K562 (cell line): Measurements from ENCODE around the gene NAA38. TPM values are rescaled to one million over a fixed set of nuclear protein-coding genes. Genes with fewer than 3 reads are reported as not detected.
A peak's percentile ranks its signal among the peaks of the same experiment; 100 is the strongest.

Source experiments
- ATF1 ChIP-seq, 2 experiments: fragments of 450-650 bp in 1 of 2; IDR thresholded peaks; 2 replicates each; pipeline ENCODE4 v1.6.1; 2016; ENCODE audit warnings: missing compliant biosample characterization in 1 of 2, missing genetic modification characterization in 1 of 2
- ATF7 ChIP-seq: fragments of 450-650 bp; IDR thresholded peaks from 2 replicates; pipeline ENCODE4 v1.7.1; 2014; ENCODE audit warnings: mild to moderate bottlenecking, moderate library complexity
- CBFA2T2 ChIP-seq: fragments of 450-650 bp; conservative IDR thresholded peaks from 2 replicates; pipeline ENCODE4 v1.6.1; 2017; ENCODE audit warnings: mild to moderate bottlenecking
- ETV5 ChIP-seq: sonication (generic); formaldehyde crosslinking; IDR thresholded peaks from 2 replicates; pipeline ENCODE4 v1.4.0; 2020; ENCODE audit warnings: low read depth, mild to moderate bottlenecking, missing genetic modification reagents
- GABPB2 ChIP-seq: fragments of 250-450 bp; sonication (Bioruptor Pico); conservative IDR thresholded peaks from 2 replicates; pipeline ENCODE4 v1.5.1; 2021; ENCODE audit warnings: mild to moderate bottlenecking
- GTF2A2 ChIP-seq: IDR thresholded peaks from 2 replicates; pipeline ENCODE4 v1.6.1; 2016; ENCODE audit warnings: mild to moderate bottlenecking, missing genetic modification characterization, missing compliant biosample characterization
- JUND ChIP-seq, 2 experiments: IDR thresholded peaks; 2 replicates in 1 of 2; 3 replicates in 1 of 2; pipeline ENCODE4 v1.6.1; 2011; ENCODE audit warnings: borderline replicate concordance in 2 of 2, low read depth in 2 of 2, low read length in 2 of 2, improper control_type of control experiment in 1 of 2, missing biosample characterization in 1 of 2, missing genetic modification characterization in 1 of 2, missing genetic modification reagents in 1 of 2
- PHF20 ChIP-seq: fragments of 450-650 bp; IDR thresholded peaks from 2 replicates; pipeline ENCODE4 v1.6.1; 2018; ENCODE audit not compliant: partially characterized antibody
- PHTF2 ChIP-seq: fragments of 250-450 bp; sonication (Bioruptor Pico); IDR thresholded peaks from 2 replicates; pipeline ENCODE4 v1.5.0; 2021; ENCODE audit warnings: mild to moderate bottlenecking
- POU5F1 ChIP-seq: fragments of 150-350 bp; IDR thresholded peaks from 2 replicates; pipeline ENCODE4 v1.6.1; 2014; ENCODE audit warnings: borderline replicate concordance, low read length, low read depth, mild to moderate bottlenecking; ENCODE audit not compliant: partially characterized antibody
- RAD51 ChIP-seq: fragments of 450-650 bp; IDR thresholded peaks from 2 replicates; pipeline ENCODE4 v1.7.1; 2016; ENCODE audit warnings: low read depth, mild to moderate bottlenecking, borderline replicate concordance
- RB1 ChIP-seq: fragments of 450-650 bp; IDR thresholded peaks from 2 replicates; pipeline ENCODE4 v1.6.1; 2017; ENCODE audit warnings: low read depth, mild to moderate bottlenecking
- RBBP5 ChIP-seq: fragments of 200-600 bp; sonication (generic); IDR thresholded peaks from 2 replicates; pipeline ENCODE4 v1.6.1; 2012; ENCODE audit warnings: borderline replicate concordance, mild to moderate bottlenecking, low read length, control low read depth, inconsistent platforms; ENCODE audit not compliant: insufficient read depth, poor library complexity, severe bottlenecking
- RBFOX2 ChIP-seq: fragments of 200-400 bp; formaldehyde crosslinking; IDR thresholded peaks from 2 replicates; pipeline ENCODE4 v1.6.1; 2017; ENCODE audit warnings: low read depth, mild to moderate bottlenecking, low read length, moderate library complexity
- SRSF3 ChIP-seq: fragments of 200-400 bp; formaldehyde crosslinking; IDR thresholded peaks from 2 replicates; pipeline ENCODE4 v1.6.1; 2016; ENCODE audit warnings: mild to moderate bottlenecking, low read length, moderate library complexity; ENCODE audit not compliant: insufficient read depth
- TAF1 ChIP-seq: IDR thresholded peaks from 2 replicates; pipeline ENCODE4 v1.6.1; 2011; ENCODE audit warnings: mild to moderate bottlenecking, low read length, moderate library complexity; ENCODE audit not compliant: insufficient read depth, control insufficient read depth, severe bottlenecking; ENCODE audit errors: extremely low read depth
- YY1 ChIP-seq, 3 experiments: IDR thresholded peaks; 2 replicates each; pipeline ENCODE4 v1.6.1; 2011; ENCODE audit warnings: low read length in 2 of 3, mild to moderate bottlenecking in 2 of 3, moderate library complexity in 2 of 3, borderline replicate concordance in 1 of 3, control low read depth in 1 of 3, low read depth in 1 of 3; ENCODE audit not compliant: insufficient read depth in 3 of 3, insufficient replicate concordance in 2 of 3, control insufficient read depth in 1 of 3, insufficient read length in 1 of 3; ENCODE audit errors: extremely low read depth in 1 of 3
- ZEB2 ChIP-seq: fragments of 450-650 bp; IDR thresholded peaks from 2 replicates; pipeline ENCODE4 v1.6.1; 2016
- ZNF780A ChIP-seq: fragments of 250-450 bp; sonication (Bioruptor Pico); IDR thresholded peaks from 2 replicates; pipeline ENCODE4 v1.5.0; 2021; ENCODE audit warnings: mild to moderate bottlenecking
- polyA plus RNA-seq, 8 experiments: library from polyadenylated mRNA; depleted of rRNA in 4 of 8; stranded (reverse) in 5 of 8; unstranded in 3 of 8; fragments of >200 nt; fragmentation: Nextera tagmentation in 2 of 8; fragmentation: Illumina TruSeq in 1 of 8; extraction: Ambion mirVana in 2 of 8; extraction: Trizol in 1 of 8; gene quantifications; 2 replicates each; pipeline versions ENCODE4 v1.2.1 to v1.2.3, GENCODE V29; 2011 to 2014; ENCODE audit warnings: inconsistent platforms in 1 of 8, missing spikeins in 1 of 8
- total RNA-seq, 7 experiments: library from RNA; depleted of rRNA in 6 of 7; stranded (reverse); fragments of >200 nt in 6 of 7; fragmentation: Illumina TruSeq in 2 of 7; extraction: Trizol in 2 of 7; gene quantifications; 2 replicates each; pipeline versions ENCODE4 v1.2.1 to v1.2.3, GENCODE V29; 2011 to 2021; ENCODE audit warnings: low replicate concordance in 1 of 7
- TF ChIP-seq, protein P1 (sequence below): IDR thresholded peaks from 2 replicates; pipeline ENCODE4 v1.6.1; 2011; ENCODE audit warnings: borderline replicate concordance, low read depth, mild to moderate bottlenecking, moderate library complexity, low read length; ENCODE audit not compliant: insufficient read depth, poor library complexity, severe bottlenecking
- TF ChIP-seq, protein P2 (sequence below): fragments of 450-650 bp; IDR thresholded peaks from 2 replicates; pipeline ENCODE4 v1.7.0; 2016; ENCODE audit warnings: borderline replicate concordance
- TF ChIP-seq, protein P3 (sequence below): fragments of 200-800 bp; sonication (Bioruptor generic); IDR thresholded peaks from 2 replicates; pipeline ENCODE4 v1.6.1; 2017; ENCODE audit warnings: missing genetic modification characterization, missing compliant biosample characterization

The NAA38 gene
- total and polyA plus RNA-seq, 9 of the 15 experiments (the other 6 are each of a cell fraction or from before 2014, with no cell fraction given) = 16.4 to 99.8 (median 57.3) TPM

DNA sequence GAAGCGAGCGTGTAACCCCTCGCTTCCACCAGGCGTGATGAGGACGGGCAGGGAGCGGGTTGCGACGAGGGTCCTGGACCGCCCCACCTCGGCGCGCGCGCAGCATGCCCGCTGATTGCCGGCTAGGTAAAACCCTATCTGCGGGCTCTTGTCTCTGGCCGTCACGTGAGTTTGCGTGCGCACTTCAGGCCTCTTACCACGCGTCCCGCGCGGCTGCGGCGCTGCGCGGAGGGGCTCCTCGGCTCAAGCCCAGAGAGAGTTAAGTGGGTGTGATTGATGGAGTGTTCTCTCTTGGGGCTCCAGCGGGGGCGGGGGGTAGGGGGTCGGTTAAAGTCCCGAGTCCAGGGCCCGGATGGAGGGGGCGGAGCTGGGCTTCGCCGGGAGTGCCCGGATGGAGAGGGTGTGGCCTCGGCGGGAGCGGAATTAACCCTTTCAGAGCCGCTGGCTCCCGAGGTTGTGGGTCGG is 15.4 kb downstream of the NAA38 start (continued):
- TF ChIP-seq, protein P1, sequence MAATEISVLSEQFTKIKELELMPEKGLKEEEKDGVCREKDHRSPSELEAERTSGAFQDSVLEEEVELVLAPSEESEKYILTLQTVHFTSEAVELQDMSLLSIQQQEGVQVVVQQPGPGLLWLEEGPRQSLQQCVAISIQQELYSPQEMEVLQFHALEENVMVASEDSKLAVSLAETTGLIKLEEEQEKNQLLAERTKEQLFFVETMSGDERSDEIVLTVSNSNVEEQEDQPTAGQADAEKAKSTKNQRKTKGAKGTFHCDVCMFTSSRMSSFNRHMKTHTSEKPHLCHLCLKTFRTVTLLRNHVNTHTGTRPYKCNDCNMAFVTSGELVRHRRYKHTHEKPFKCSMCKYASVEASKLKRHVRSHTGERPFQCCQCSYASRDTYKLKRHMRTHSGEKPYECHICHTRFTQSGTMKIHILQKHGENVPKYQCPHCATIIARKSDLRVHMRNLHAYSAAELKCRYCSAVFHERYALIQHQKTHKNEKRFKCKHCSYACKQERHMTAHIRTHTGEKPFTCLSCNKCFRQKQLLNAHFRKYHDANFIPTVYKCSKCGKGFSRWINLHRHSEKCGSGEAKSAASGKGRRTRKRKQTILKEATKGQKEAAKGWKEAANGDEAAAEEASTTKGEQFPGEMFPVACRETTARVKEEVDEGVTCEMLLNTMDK = no peak
- TF ChIP-seq RAD51 = peak; percentile 35; the same call in 1 of the 2 replicates
- no peak for TF ChIP-seq GTF2A2
- peak in 1 of 3 experiments; percentile 1 for TF ChIP-seq YY1 (IDR thresholded peaks at IDR 0.05; ENCODE audit: borderline replicate concordance in 1 of 3, control insufficient read depth in 1 of 3, extremely low read depth in 1 of 3, insufficient read depth in 3 of 3, insufficient read length in 1 of 3, insufficient replicate concordance in 2 of 3, low read depth in 1 of 3, low read length in 2 of 3)
- TF ChIP-seq ZEB2 = peak; percentile 9; the same call in 1 of the 2 replicates
- no peak for TF ChIP-seq TAF1
- TF ChIP-seq ZNF780A = no peak
- no peak for TF ChIP-seq CBFA2T2
- no peak for TF ChIP-seq POU5F1
- peak; percentile 76 for TF ChIP-seq RBFOX2
- TF ChIP-seq PHF20 = peak; percentile 9
- no peak for TF ChIP-seq ATF1 (CRISPR knock-in tag; IDR thresholded peaks at IDR 0.05)
- peak; percentile 27; the same call in 1 of the 2 replicates for TF ChIP-seq ATF1 (tag; IDR thresholded peaks at IDR 0.05)
- peak; percentile 51; the same call in 1 of the 2 replicates for TF ChIP-seq ATF7
- TF ChIP-seq ETV5 (CRISPR knock-in tag) = no peak
- TF ChIP-seq, protein P2, sequence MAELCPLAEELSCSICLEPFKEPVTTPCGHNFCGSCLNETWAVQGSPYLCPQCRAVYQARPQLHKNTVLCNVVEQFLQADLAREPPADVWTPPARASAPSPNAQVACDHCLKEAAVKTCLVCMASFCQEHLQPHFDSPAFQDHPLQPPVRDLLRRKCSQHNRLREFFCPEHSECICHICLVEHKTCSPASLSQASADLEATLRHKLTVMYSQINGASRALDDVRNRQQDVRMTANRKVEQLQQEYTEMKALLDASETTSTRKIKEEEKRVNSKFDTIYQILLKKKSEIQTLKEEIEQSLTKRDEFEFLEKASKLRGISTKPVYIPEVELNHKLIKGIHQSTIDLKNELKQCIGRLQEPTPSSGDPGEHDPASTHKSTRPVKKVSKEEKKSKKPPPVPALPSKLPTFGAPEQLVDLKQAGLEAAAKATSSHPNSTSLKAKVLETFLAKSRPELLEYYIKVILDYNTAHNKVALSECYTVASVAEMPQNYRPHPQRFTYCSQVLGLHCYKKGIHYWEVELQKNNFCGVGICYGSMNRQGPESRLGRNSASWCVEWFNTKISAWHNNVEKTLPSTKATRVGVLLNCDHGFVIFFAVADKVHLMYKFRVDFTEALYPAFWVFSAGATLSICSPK = no peak
- peak; percentile 59 for TF ChIP-seq RBBP5
- TF ChIP-seq PHTF2 (CRISPR knock-in tag) = no peak
- TF ChIP-seq, protein P3, sequence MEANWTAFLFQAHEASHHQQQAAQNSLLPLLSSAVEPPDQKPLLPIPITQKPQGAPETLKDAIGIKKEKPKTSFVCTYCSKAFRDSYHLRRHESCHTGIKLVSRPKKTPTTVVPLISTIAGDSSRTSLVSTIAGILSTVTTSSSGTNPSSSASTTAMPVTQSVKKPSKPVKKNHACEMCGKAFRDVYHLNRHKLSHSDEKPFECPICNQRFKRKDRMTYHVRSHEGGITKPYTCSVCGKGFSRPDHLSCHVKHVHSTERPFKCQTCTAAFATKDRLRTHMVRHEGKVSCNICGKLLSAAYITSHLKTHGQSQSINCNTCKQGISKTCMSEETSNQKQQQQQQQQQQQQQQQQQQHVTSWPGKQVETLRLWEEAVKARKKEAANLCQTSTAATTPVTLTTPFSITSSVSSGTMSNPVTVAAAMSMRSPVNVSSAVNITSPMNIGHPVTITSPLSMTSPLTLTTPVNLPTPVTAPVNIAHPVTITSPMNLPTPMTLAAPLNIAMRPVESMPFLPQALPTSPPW = peak; percentile 76
- TF ChIP-seq RB1 = peak; percentile 61
- TF ChIP-seq SRSF3 = no peak
- TF ChIP-seq JUND (IDR thresholded peaks at IDR 0.05; ENCODE audit: borderline replicate concordance, low read depth, low read length) = no peak
- TF ChIP-seq JUND (tag; IDR thresholded peaks at IDR 0.05; ENCODE audit: borderline replicate concordance, low read depth, low read length) = 0 out of 3 replicates have a peak, but pooled peaks have one; percentile 4
- no peak for TF ChIP-seq GABPB2 (CRISPR knock-in tag)
